NCI-H524 (cell line): ENCODE measurements around the gene PXYLP1.
"Not testable (repeated sequence)": the region's sequence is repeated elsewhere in the genome, so short reads cannot be mapped to it uniquely, and the experiment has no call there.

Experiments used
- DNase-seq, 2 experiments: peaks; one replicate each; lab custom pipeline; 2025; lab: John Stamatoyannopoulos, UW

PXYLP1 gene, protein sequence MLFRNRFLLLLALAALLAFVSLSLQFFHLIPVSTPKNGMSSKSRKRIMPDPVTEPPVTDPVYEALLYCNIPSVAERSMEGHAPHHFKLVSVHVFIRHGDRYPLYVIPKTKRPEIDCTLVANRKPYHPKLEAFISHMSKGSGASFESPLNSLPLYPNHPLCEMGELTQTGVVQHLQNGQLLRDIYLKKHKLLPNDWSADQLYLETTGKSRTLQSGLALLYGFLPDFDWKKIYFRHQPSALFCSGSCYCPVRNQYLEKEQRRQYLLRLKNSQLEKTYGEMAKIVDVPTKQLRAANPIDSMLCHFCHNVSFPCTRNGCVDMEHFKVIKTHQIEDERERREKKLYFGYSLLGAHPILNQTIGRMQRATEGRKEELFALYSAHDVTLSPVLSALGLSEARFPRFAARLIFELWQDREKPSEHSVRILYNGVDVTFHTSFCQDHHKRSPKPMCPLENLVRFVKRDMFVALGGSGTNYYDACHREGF

GRCh38 chr3:141231101-141231951, at the start of gene PXYLP1:
Gene PXYLP1, plus strand, starts transcription at chr3:141231825. Its CDS starts 28,351 bp downstream, at chr3:141260176.
- DNase-seq = peak; percentile 52 to 89

GRCh38 chr3:141183606-141184005, 48.0 kb upstream of the PXYLP1 start:
- DNase-seq = no peak

DNA sequence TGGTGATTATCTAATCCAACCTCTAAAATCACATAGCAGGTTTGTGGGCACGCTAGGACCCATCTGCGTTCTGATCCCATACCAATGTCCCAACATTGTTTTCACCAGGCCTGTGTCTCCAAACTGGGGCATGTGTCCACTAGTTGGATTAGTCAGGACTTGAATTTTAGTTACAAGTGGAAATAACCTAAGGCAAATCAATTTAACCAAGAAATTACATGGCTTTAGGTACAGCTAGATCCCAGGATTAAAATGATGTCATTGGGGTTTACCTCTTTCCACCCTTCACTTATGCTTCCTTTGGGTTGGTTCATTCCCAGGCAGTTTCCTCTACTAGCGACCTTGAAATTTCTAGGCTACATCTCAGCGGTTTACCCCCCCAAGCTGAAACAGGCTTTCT, 47.2 kb upstream of the PXYLP1 start:
- DNase-seq = no peak

DNA sequence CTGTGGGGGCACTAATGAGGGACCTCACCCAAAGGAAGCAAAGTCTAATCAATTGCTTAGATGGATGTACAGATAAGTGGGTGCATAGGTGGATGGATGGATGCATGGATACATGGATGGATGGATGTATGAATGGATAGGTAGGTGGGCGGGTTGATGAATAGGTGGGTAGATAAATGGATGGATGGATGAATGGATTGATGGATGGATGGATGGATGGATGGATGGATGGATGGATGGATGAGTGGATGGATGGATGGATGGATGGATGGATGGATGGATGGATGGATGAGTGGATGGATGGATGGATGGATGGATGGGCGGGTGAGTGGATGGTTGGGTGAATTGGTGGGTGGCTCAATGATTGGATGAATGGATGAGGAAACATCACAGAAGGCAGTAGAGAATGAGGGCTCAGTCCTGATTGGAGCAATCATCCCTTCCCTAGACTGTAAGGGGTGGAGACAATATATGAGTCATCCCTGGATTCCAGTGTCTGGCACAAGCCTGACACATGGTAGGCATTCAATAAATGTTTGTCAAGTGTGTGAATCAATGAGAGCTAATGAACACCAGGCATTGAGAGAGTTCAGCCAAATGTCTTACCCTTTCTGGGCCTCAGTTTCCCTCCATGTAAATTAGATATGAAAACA, 40.4 kb upstream of the PXYLP1 start:
- DNase-seq = no peak

DNA sequence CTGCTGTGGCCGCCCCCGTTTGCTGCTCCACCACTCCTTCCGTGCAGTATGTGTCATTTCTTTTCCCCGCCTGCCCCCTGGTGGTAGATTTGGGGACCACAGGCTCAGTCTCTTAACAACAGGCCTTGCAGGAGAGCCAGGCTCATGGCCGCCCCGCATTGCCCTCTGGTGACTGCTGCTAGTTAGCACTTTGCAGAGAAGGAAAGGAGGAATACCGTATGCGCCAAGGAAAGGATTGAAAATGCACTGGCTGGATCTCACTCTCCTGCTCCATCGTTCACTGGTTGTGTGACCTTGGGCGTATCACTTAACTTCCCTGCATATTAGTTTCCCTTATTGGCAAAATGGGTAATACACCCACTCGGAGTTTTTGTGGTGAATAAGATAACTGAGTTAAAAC, 39.3 kb upstream of the PXYLP1 start:
- peak; percentile 98 to 99 for DNase-seq

- no peak for DNase-seq
Measured at GRCh38 chr3:141193066-141193830, 38.4 kb upstream of the PXYLP1 start.

- DNase-seq = no peak
Measured at GRCh38 chr3:141201122-141201521, 30.5 kb upstream of the PXYLP1 start.

DNA sequence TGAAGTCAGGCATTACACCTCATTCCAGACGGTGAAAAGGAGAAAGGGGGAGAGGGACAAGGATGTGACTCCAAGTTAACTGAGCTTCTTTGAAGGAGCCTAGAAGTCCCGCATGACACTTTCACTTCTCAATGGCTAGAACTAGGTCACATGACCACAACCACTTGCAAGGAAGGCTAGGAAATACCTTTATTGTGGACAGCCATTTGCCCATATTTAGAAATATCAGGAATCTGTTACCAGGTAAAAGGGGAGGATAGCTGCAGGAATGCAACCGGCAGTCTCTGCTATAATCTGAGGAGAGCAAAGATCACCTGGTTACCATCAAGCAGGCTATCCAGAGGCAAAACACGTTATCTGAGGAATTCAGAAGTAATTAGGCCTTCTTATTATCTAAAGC, 28.9 kb upstream of the PXYLP1 start:
- no peak for DNase-seq

DNA sequence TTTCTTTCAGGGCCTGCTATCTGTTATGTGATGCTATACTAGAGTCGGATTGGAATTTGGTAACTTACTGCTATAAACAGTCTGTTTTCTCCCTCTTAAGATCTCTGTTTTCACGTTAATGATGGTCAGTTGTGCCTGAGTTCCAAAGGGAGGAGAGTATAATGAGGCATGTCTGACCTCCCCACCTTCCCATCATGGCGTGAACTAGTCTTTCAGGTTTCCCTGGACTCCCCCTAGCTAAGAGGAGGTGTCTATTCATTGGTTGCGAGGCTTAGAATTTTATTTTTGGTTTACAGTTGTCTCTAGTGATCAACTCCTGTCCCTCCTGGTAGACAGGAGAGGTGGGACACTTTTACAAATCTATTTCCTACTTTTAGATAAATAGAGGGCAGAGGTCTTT, 27.8 kb upstream of the PXYLP1 start:
- DNase-seq = no peak

GRCh38 chr3:141204343-141204742, 27.3 kb upstream of the PXYLP1 start:
- DNase-seq = no peak

- DNase-seq = not testable (repeated sequence)
Measured at GRCh38 chr3:141211306-141211705, 20.3 kb upstream of the PXYLP1 start.

- no peak for DNase-seq
Measured at GRCh38 chr3:141212101-141212500, 19.5 kb upstream of the PXYLP1 start.

DNA sequence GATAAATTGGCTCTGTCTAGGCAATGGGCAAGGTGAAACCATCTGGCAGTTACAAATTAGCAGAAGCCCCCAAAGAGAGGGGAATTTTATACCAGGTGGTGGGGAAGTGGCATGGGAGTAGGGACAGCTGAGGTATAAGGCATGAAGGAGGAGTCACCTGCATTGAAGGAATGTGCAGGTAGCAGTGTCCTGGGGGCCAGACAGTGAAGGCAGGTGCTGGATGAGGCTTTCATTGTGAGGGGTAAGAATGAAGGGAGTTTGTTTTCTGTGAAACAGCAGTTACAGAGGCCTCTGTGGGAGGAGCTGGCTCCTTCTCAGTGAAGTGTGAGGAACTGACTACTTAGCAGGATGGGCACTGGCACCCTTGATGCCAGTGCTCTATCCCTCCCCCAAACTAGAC, 19.1 kb upstream of the PXYLP1 start:
- no peak for DNase-seq

GRCh38 chr3:141216975-141217374, 14.7 kb upstream of the PXYLP1 start:
- DNase-seq = no peak

GRCh38 chr3:141217389-141217788, 14.2 kb upstream of the PXYLP1 start:
- DNase-seq = no peak

GRCh38 chr3:141218162-141218835, 13.3 kb upstream of the PXYLP1 start:
- peak in 1 of 2 experiments; percentile 32 for DNase-seq

- peak in 1 of 2 experiments; percentile 31 for DNase-seq
Measured at GRCh38 chr3:141218926-141219325, 12.7 kb upstream of the PXYLP1 start.

GRCh38 chr3:141223673-141224166, 7.9 kb upstream of the PXYLP1 start:
- no peak for DNase-seq

DNA sequence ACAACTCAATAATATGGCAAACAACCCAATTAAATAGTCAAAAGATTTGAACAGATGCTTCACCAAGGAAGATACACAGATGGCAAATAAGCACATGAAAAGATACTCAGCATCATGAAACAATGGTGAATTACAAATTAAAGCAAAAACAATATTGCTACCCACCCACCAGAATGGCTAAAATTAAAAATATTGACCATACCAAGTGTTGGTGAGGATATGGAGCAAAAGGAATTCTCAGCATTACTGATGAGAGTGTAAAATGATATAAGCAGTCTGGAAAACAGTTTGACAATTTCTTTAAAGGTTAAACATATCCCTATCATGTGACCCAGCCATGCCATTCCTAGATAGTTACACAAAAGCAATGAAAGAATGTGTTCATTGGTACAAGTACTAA, 5.7 kb upstream of the PXYLP1 start:
- DNase-seq = no peak

DNA sequence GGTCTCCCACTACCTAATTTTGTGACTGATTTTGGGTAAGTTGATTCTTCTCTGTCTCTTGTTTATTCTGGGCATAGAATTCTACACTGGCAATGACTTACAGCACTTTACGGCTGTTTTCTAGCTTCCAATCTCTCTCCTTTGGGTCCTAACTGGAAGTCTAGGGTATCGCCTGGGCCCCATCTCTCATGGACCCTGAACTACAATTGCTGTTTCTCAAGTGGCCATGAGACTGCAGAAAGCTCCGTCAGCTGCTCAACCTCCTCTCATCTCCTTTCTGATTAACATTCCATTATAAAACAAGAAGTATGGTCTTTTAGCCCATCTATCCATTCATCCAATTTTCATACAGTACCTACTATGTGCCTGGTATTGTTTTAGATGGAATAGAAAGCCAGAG, 4.4 kb upstream of the PXYLP1 start:
- DNase-seq = no peak

GRCh38 chr3:141227752-141228151, 3.9 kb upstream of the PXYLP1 start:
- DNase-seq = peak in 1 of 2 experiments; percentile 17
